H9 (cell line): ENCODE results near the gene TBC1D1. TPM values are rescaled to one million over a fixed set of nuclear protein-coding genes. Genes with fewer than 3 reads are reported as not detected.

Source experiments
- DNase-seq: peaks from one replicate; pipeline ENCODE4 v3.0.0-alpha.2; 2017
- H2AFZ ChIP-seq: one replicate; pipeline ENCODE4 v1.6.1; 2013; ENCODE audit warnings: mild to moderate bottlenecking, low read length, control low read depth, moderate library complexity
- H2AK5ac ChIP-seq: 2 replicates; pipeline ENCODE4 v1.6.1; 2013; ENCODE audit warnings: low read length, control low read depth, mixed read lengths; ENCODE audit not compliant: insufficient read length
- H2BK120ac ChIP-seq: one replicate; pipeline ENCODE4 v1.6.1; 2013; ENCODE audit warnings: low read depth, mild to moderate bottlenecking, low read length, control low read depth, inconsistent platforms; ENCODE audit not compliant: poor library complexity, severe bottlenecking
- H2BK12ac ChIP-seq: 2 replicates; pipeline ENCODE4 v1.6.1; 2013; ENCODE audit warnings: low read length, control low read depth, mixed read lengths, low read depth; ENCODE audit not compliant: insufficient read length
- H2BK15ac ChIP-seq: 2 replicates; pipeline ENCODE4 v1.6.1; 2013; ENCODE audit warnings: low read depth, low read length, control low read depth
- H2BK20ac ChIP-seq: one replicate; pipeline ENCODE4 v1.6.1; 2013; ENCODE audit warnings: low read depth, mild to moderate bottlenecking, low read length, control low read depth, inconsistent platforms; ENCODE audit not compliant: poor library complexity, severe bottlenecking
- H2BK5ac ChIP-seq: 2 replicates; pipeline ENCODE4 v1.6.1; 2013; ENCODE audit warnings: low read length, control low read depth, mixed read lengths; ENCODE audit not compliant: insufficient read length
- H3K14ac ChIP-seq: 2 replicates; pipeline ENCODE4 v1.6.1; 2013; ENCODE audit warnings: low read length, control low read depth; ENCODE audit not compliant: insufficient read depth
- H3K18ac ChIP-seq: 2 replicates; pipeline ENCODE4 v1.6.1; 2013; ENCODE audit warnings: low read depth, mild to moderate bottlenecking, mixed read lengths, low read length, control low read depth; ENCODE audit not compliant: insufficient read length
- H3K23ac ChIP-seq: 2 replicates; pipeline ENCODE4 v1.6.1; 2013; ENCODE audit warnings: low read length, control low read depth, mixed read lengths, low read depth; ENCODE audit not compliant: insufficient read length
- H3K23me2 ChIP-seq: 2 replicates; pipeline ENCODE4 v1.6.1; 2013; ENCODE audit warnings: low read depth, mild to moderate bottlenecking, mixed read lengths, low read length, control low read depth; ENCODE audit not compliant: insufficient read length, poor library complexity, severe bottlenecking
- H3K27ac ChIP-seq: 2 replicates; pipeline ENCODE4 v1.5.1; 2013; ENCODE audit warnings: low read length, control low read depth, mixed read lengths, low read depth; ENCODE audit not compliant: insufficient read length
- H3K27me3 ChIP-seq: 2 replicates; pipeline ENCODE4 v1.6.1; 2013; ENCODE audit warnings: low read length, control low read depth, inconsistent platforms; ENCODE audit not compliant: insufficient read depth
- H3K4ac ChIP-seq: 2 replicates; pipeline ENCODE4 v1.6.1; 2013; ENCODE audit warnings: low read depth, mild to moderate bottlenecking, control low read depth, inconsistent platforms, low read length, moderate library complexity
- H3K4me1 ChIP-seq: 2 replicates; pipeline ENCODE4 v1.6.1; 2013; ENCODE audit warnings: low read length, control low read depth, inconsistent platforms; ENCODE audit not compliant: insufficient read depth
- H3K4me2 ChIP-seq: 2 replicates; pipeline ENCODE4 v1.6.1; 2013; ENCODE audit warnings: low read length, control low read depth, mixed read lengths; ENCODE audit not compliant: insufficient read length, insufficient read depth
- H3K56ac ChIP-seq: 2 replicates; pipeline ENCODE4 v1.6.1; 2013; ENCODE audit warnings: low read depth, mild to moderate bottlenecking, mixed read lengths, low read length, control low read depth; ENCODE audit not compliant: insufficient read length
- H3K79me1 ChIP-seq: 2 replicates; pipeline ENCODE4 v1.6.1; 2013; ENCODE audit warnings: low read depth, mild to moderate bottlenecking, moderate library complexity, low read length, control low read depth, inconsistent platforms; ENCODE audit not compliant: insufficient read depth, poor library complexity, severe bottlenecking
- H3K79me2 ChIP-seq: 2 replicates; pipeline ENCODE4 v1.6.1; 2013; ENCODE audit warnings: low read length, control low read depth, inconsistent platforms; ENCODE audit not compliant: insufficient read depth
- H3K9ac ChIP-seq: 2 replicates; pipeline ENCODE4 v1.6.1; 2013; ENCODE audit warnings: low read length, control low read depth, mixed read lengths; ENCODE audit not compliant: insufficient read length; ENCODE audit errors: extremely low read depth
- H3K9me3 ChIP-seq: one replicate; pipeline ENCODE4 v1.6.1; 2013; ENCODE audit warnings: low read depth, low read length, inconsistent platforms; ENCODE audit not compliant: control insufficient read depth
- H3T11ph ChIP-seq: one replicate; pipeline ENCODE4 v1.6.1; 2013; ENCODE audit warnings: mild to moderate bottlenecking, low read length, control low read depth, inconsistent platforms
- H4K20me1 ChIP-seq: one replicate; pipeline ENCODE4 v1.6.1; 2013; ENCODE audit not compliant: control insufficient read depth, insufficient read length, insufficient read depth
- H4K5ac ChIP-seq: 2 replicates; pipeline ENCODE4 v1.6.1; 2013; ENCODE audit warnings: low read depth, mild to moderate bottlenecking, mixed read lengths, low read length, control low read depth; ENCODE audit not compliant: insufficient read length
- H4K8ac ChIP-seq: replicated peaks from 2 replicates; pipeline ENCODE4 v1.6.1; 2013; ENCODE audit warnings: low read length, control low read depth, mixed read lengths, low read depth; ENCODE audit not compliant: insufficient read length
- H4K91ac ChIP-seq: 2 replicates; pipeline ENCODE4 v1.6.1; 2013; ENCODE audit warnings: low read depth, mild to moderate bottlenecking, moderate library complexity, mixed read lengths, low read length, control low read depth; ENCODE audit not compliant: insufficient read length
- H3K27ac Mint-ChIP-seq, 3 experiments: 2 replicates in 2 of 3; 3 replicates in 1 of 3; pipeline ENCODE4 v1.8.0; 2020 to 2021; ENCODE audit warnings: mixed read lengths in 3 of 3, mild to moderate bottlenecking in 1 of 3, moderate library complexity in 1 of 3
- H3K27me3 Mint-ChIP-seq: 2 replicates; pipeline ENCODE4 v1.8.0; 2021; ENCODE audit warnings: low read depth, mild to moderate bottlenecking, moderate library complexity, mixed read lengths
- H3K36me3 Mint-ChIP-seq, 3 experiments: 2 replicates in 2 of 3; 3 replicates in 1 of 3; pipeline ENCODE4 v1.8.0; 2020 to 2021; ENCODE audit warnings: low read depth in 3 of 3, mixed read lengths in 3 of 3; ENCODE audit not compliant: insufficient read depth in 1 of 3
- H3K4me1 Mint-ChIP-seq, 2 experiments: 2 replicates each; pipeline ENCODE4 v1.8.0; 2020; ENCODE audit warnings: mixed read lengths in 2 of 2
- H3K4me3 Mint-ChIP-seq, 2 experiments: 2 replicates in 1 of 2; 3 replicates in 1 of 2; pipeline ENCODE4 v1.8.0; 2020 to 2021; ENCODE audit warnings: mild to moderate bottlenecking in 2 of 2, mixed read lengths in 2 of 2, moderate library complexity in 1 of 2
- H3K9me3 Mint-ChIP-seq, 2 experiments: 2 replicates in 1 of 2; 3 replicates in 1 of 2; pipeline ENCODE4 v1.8.0; 2020; ENCODE audit warnings: mild to moderate bottlenecking in 2 of 2, mixed read lengths in 2 of 2, moderate library complexity in 1 of 2
- CTCF ChIP-seq: fragments of 200-600 bp; sonication (generic); conservative IDR thresholded peaks from 3 replicates; pipeline ENCODE4 v1.8.0; 2021; ENCODE audit warnings: antibody characterized with exemption, mild to moderate bottlenecking
- WGBS: extraction: QIAGEN DNeasy Blood & Tissue Kit; methylation state at CpG from one replicate; pipeline ENCODE4 v1.1.7; 2013; ENCODE audit warnings: missing lambda C conversion rate, low lambda C conversion rate, mixed read lengths; ENCODE audit not compliant: insufficient read length; ENCODE audit errors: extremely low coverage; 5-methylcytosine and 5-hydroxymethylcytosine counted together
- total RNA-seq: library from RNA; stranded (reverse); gene quantifications from 2 replicates; pipeline ENCODE4 v1.2.1, GENCODE V29; 2021

Gene TBC1D1
- total RNA-seq, 1 experiment from 2014 or later: 109 TPM

GRCh38 chr4:38185406-38186144, 294.7 kb downstream of the TBC1D1 start:
- no peak overlapping the region for H2BK120ac ChIP-seq
- no peak overlapping the region for H3K14ac ChIP-seq
- no peak overlapping the region for H2BK12ac ChIP-seq
- H3K18ac ChIP-seq: no peak overlapping the region
- no peak overlapping the region for H3K4ac ChIP-seq
- no peak overlapping the region for H3K23ac ChIP-seq
- no peak overlapping the region for H3K9ac ChIP-seq
- Mint-ChIP-seq H3K27ac (peak overlapping the region in 1 of 3 experiments; percentile 22; a peak in 1 of 7 replicates), H3K9me3 (peaks cover 20 to 26% of the 10 kb centered on the region in 2 experiments), H3K36me3 (peaks cover 11 to 22% (median 13%) of the 10 kb centered on the region in 3 experiments; a peak in 5 of 7 replicates), H3K4me3 (no peak overlapping the region), H3K4me1 (peaks cover 2 to 3% of the 10 kb centered on the region in 2 experiments; a peak in 1 of 4 replicates), H3K27me3 (no peaks in the 10 kb centered on the region)
- no peaks in the 10 kb centered on the region for H4K20me1 ChIP-seq
- H4K8ac ChIP-seq: no peak overlapping the region
- no peak overlapping the region for H3K27ac ChIP-seq
- no peak overlapping the region for H3K4me2 ChIP-seq
- no peaks in the 10 kb centered on the region for H3K79me1 ChIP-seq
- no peak overlapping the region for H2BK20ac ChIP-seq
- H3K9me3 ChIP-seq: peaks cover 5% of the 10 kb centered on the region
- no peak overlapping the region for H4K5ac ChIP-seq
- no peak for DNase-seq
- no peak for TF ChIP-seq CTCF
- H3K79me2 ChIP-seq: no peaks in the 10 kb centered on the region
- H2AFZ ChIP-seq: no peak overlapping the region
- no peak overlapping the region for H2BK5ac ChIP-seq
- no peak overlapping the region for H3K56ac ChIP-seq
- no peaks in the 10 kb centered on the region for H3K4me1 ChIP-seq
- no peaks in the 10 kb centered on the region for H3K27me3 ChIP-seq
- no peak overlapping the region for H3T11ph ChIP-seq
- no CpG with 5 or more reads among the region's 5 CpGs for WGBS
- H2AK5ac ChIP-seq: no peak overlapping the region
- no peaks in the 10 kb centered on the region for H3K23me2 ChIP-seq
- H2BK15ac ChIP-seq: no peak overlapping the region
- no peak overlapping the region for H4K91ac ChIP-seq
